Neutrophil (primary cell): ENCODE data around the gene KRTAP9-8.
"Not testable (repeated sequence)": the region's sequence is repeated elsewhere in the genome, so short reads cannot be mapped to it uniquely, and the experiment has no call there.

Experiments
- H3K27ac ChIP-seq: fragments of 200-600 bp; sonication (generic); 2 replicates; pipeline ENCODE4 v1.5.1; 2016; ENCODE audit warnings: mild to moderate bottlenecking, moderate library complexity
- H3K27me3 ChIP-seq: fragments of 200-600 bp; sonication (generic); 2 replicates; pipeline ENCODE4 v1.6.0; 2016; ENCODE audit warnings: mild to moderate bottlenecking
- H3K36me3 ChIP-seq: fragments of 200-600 bp; sonication (generic); 2 replicates; pipeline ENCODE4 v1.5.1; 2017
- H3K4me1 ChIP-seq, 2 experiments: fragments of 200-600 bp in 1 of 2; sonication (generic) in 1 of 2; 1 replicate in 1 of 2; 2 replicates in 1 of 2; pipeline versions ENCODE4 v1.5.1 to v1.6.1; 2013 to 2016; ENCODE audit warnings: low read depth in 1 of 2, low read length in 1 of 2, mild to moderate bottlenecking in 1 of 2, moderate library complexity in 1 of 2; ENCODE audit not compliant: control insufficient read depth in 1 of 2, insufficient read depth in 1 of 2
- H3K4me3 ChIP-seq, 2 experiments: fragments of 200-600 bp in 1 of 2; sonication (generic) in 1 of 2; 1 replicate in 1 of 2; 2 replicates in 1 of 2; pipeline ENCODE4 v1.5.1; 2013 to 2016; ENCODE audit warnings: low read depth in 1 of 2, low read length in 1 of 2, mild to moderate bottlenecking in 1 of 2, moderate library complexity in 1 of 2
- H3K9me3 ChIP-seq: fragments of 200-600 bp; sonication (generic); 2 replicates; pipeline ENCODE4 v1.5.1; 2016
- CTCF ChIP-seq: fragments of 200-600 bp; sonication (generic); IDR thresholded peaks from 2 replicates; pipeline ENCODE4 v1.5.1; 2016; ENCODE audit warnings: antibody characterized with exemption

The KRTAP9-8 gene

GRCh38 chr17:41231731-41232130 lies 6.1 kb upstream of the KRTAP9-8 start:
- H3K4me1 ChIP-seq: no peaks in the 10 kb centered on the region
- no peaks in the 10 kb centered on the region for H3K36me3 ChIP-seq
- H3K9me3 ChIP-seq: no peaks in the 10 kb centered on the region
- peaks cover 49% of the 10 kb centered on the region for H3K27me3 ChIP-seq
- H3K27ac ChIP-seq: no peak overlapping the region
- TF ChIP-seq CTCF: no peak
- H3K4me3 ChIP-seq: no peak overlapping the region

- not testable (repeated sequence) for H3K36me3 ChIP-seq, H3K27ac ChIP-seq, H3K4me1 ChIP-seq, H3K4me3 ChIP-seq, H3K9me3 ChIP-seq
- peaks cover 54% of the 10 kb centered on the region for H3K27me3 ChIP-seq
Measured at GRCh38 chr17:41232399-41233105, 5.2 kb upstream of the KRTAP9-8 start, which contains the start of gene KRTAP9-3. TSS of gene KRTAP9-3 (plus strand) at chr17:41232449. CDS start at chr17:41232502, 53 bp downstream.

GRCh38 chr17:41237116-41237515 lies 683 bp upstream of the KRTAP9-8 start:
- H3K27ac ChIP-seq, H3K36me3 ChIP-seq, H3K4me1 ChIP-seq, H3K4me3 ChIP-seq, H3K9me3 ChIP-seq: not testable (repeated sequence)
- peaks cover 30% of the 10 kb centered on the region for H3K27me3 ChIP-seq

GRCh38 chr17:41246995-41247787 lies 9.4 kb downstream of the KRTAP9-8 start:
- not testable (repeated sequence) for H3K27ac ChIP-seq, H3K4me3 ChIP-seq, H3K4me1 ChIP-seq, H3K36me3 ChIP-seq, H3K9me3 ChIP-seq
- H3K27me3 ChIP-seq: peaks cover 19% of the 10 kb centered on the region

- H3K27ac ChIP-seq, H3K9me3 ChIP-seq, H3K4me1 ChIP-seq, H3K36me3 ChIP-seq, H3K4me3 ChIP-seq: not testable (repeated sequence)
- H3K27me3 ChIP-seq: peaks cover 36% of the 10 kb centered on the region
Measured at GRCh38 chr17:41249637-41250240, 11.9 kb downstream of the KRTAP9-8 start, which contains the start of gene KRTAP9-4. TSS of gene KRTAP9-4 (plus strand) at chr17:41249687. CDS start at chr17:41249721, 34 bp downstream.

- H3K27ac ChIP-seq: no peak overlapping the region
- H3K9me3 ChIP-seq: no peaks in the 10 kb centered on the region
- H3K27me3 ChIP-seq: peaks cover 47% of the 10 kb centered on the region
- no peaks in the 10 kb centered on the region for H3K4me1 ChIP-seq
- H3K36me3 ChIP-seq: no peaks in the 10 kb centered on the region
- no peak for TF ChIP-seq CTCF
- H3K4me3 ChIP-seq: no peak overlapping the region
Measured at GRCh38 chr17:41251261-41251660, 13.5 kb downstream of the KRTAP9-8 start.

- Histone ChIP-seq H3K4me3 (no peak overlapping the region), H3K27me3 (peaks cover 50% of the 10 kb centered on the region), H3K9me3 (no peaks in the 10 kb centered on the region), H3K4me1 (no peaks in the 10 kb centered on the region), H3K27ac (no peak overlapping the region), H3K36me3 (no peaks in the 10 kb centered on the region)
- no peak for TF ChIP-seq CTCF
Measured at GRCh38 chr17:41254861-41255260, 17.1 kb downstream of the KRTAP9-8 start.

GRCh38 chr17:41255381-41256290 lies 17.8 kb downstream of the KRTAP9-8 start, which contains the start of gene KRTAP9-9:
TSS of gene KRTAP9-9 (plus strand) at chr17:41255384.
- H3K36me3 ChIP-seq: not testable (repeated sequence)
- peaks cover 47% of the 10 kb centered on the region for H3K27me3 ChIP-seq

More at GRCh38 chr17:41255381-41256290, 17.8 kb downstream of the KRTAP9-8 start, which contains the start of gene KRTAP9-9:
- not testable (repeated sequence) for H3K4me3 ChIP-seq, H3K27ac ChIP-seq, H3K4me1 ChIP-seq, H3K9me3 ChIP-seq
